ENCODE measurements around the gene KCNJ10.

KCNJ10 gene

GRCh38 chr1:159985473-159985872 lies 84.5 kb downstream of the KCNJ10 start:
- DNase-seq = no peak

DNA sequence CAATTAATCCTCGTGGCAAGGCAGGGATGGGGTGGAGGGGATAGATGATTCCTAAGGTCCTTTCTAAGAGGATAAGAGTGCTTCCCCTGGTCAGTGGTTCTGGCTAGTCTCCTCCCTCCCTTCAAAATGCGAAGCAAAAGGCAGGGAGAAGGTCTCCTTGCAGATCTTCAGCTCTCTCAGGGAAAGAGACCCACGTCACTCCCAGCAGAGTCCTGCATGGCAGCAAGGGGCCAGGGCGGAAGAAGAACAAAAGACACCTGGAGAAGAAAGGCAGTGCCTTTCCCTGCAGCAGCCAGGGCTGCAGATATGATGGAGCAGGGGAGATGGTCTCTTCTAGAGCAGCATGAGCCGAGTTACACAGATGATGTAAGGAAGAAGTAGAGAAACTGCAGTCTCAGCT lies 86.3 kb downstream of the KCNJ10 start:
- DNase-seq = no peak

- no peak for DNase-seq
Observed at GRCh38 chr1:159982280-159982679, 87.7 kb downstream of the KCNJ10 start.

- DNase-seq = no peak
Observed at GRCh38 chr1:159981351-159982055, 88.5 kb downstream of the KCNJ10 start.

- DNase-seq = no peak
Observed at GRCh38 chr1:159980786-159981185, 89.2 kb downstream of the KCNJ10 start.

DNA sequence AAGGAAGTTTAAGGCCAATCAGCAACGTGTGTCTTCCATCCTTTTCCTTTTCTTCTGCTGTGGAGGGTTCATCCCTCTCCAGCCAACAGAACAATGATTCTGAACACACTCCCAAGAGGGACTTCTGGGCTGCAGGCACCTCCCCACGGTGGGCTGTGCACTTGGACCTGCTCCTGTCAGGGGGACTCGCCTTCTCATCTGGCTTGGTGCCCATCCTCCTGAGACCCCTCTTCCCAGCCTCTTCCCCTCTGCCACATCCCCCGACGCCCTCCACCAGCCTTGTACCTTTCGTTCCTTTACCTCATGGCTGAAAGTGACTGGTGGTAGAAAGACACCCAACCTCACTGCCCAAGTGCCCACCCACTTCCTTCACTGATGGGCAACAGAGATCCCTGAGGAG lies 89.9 kb downstream of the KCNJ10 start:
- DNase-seq = no peak

DNA sequence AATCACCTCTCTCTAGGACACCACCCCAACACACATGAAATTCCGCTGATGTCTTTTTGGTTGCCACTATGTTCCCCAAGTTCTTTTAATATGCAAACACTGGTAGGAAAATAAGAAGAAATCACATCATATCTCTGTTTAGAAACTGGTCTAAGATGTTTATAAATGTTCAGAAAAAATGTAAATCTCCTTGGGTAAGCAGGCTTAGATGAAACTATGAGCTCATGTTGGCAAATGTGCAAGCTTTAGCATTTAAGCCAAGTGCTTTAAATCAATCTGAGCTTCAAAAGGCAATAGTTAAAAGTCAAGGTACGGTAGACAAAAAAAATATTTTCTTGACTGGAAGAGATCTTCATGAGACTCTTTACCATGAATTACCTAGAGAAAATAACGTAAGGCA lies 90.7 kb downstream of the KCNJ10 start:
- DNase-seq = no peak

- DNase-seq = no peak
Observed at GRCh38 chr1:159978107-159978398, 91.9 kb downstream of the KCNJ10 start.

DNA sequence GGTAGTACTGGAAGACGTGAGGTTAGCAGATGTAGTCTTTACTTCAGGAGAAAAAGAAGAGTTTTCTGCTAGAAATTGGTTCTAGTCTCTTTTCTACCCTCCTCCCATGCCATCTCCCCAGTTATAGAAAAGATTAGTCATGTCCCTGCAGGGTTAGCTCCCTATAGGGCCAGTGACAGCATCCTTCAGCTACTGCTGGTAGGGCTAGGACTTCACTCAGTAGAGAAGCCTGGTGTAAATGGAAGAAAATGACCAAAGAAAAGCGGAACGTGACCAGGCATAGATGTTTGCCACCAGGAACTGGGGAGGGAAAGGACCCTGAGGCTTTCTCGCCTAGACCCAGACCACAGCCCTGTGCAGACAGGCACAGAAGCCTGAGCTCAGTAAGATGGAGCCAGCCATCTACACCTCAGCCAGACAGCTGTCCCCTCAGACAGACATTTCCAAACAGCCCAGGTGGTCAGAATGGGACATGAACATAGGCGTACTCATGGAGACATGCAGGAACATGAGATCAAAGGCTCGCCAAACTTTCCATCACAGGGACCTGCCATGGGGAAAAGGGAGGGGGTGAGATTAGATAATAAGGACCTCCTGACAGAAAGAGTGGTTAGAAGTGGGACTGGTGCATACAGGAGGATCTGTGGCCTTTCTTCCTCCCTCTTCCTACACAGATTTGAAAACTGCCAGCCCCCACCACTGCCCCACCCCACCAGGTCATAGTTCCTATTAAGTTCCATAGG lies 92.4 kb downstream of the KCNJ10 start:
- DNase-seq = no peak

- DNase-seq = no peak
Observed at GRCh38 chr1:159974350-159974965, 95.5 kb downstream of the KCNJ10 start.

DNA sequence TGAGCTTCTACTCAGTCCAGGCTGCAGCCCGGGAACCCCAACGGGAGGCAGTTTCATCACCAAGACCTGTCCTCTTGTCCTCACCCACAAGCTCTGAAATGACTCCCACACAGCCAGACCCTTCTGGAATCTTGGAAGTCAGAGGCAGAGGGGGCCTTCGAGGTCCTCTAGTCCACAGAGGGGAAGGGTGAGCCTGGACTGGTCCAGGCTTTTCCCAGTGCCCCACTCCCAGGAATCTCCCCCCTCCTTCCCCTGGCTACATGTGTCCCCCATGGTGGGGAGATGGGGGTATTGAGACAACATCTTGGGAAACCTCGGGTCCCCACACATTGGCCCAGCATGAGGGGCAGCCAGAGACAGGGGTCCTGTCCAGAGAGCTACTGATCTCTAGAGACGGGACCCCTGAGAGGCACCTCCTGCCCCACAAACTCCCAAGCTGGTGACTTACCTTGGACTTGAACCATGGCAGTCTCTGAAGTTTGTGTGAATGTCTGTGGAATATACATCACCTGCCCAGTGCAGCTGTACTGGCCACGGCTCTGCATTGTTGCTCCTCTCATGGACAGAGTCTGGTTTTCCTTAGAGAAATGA lies 96.5 kb downstream of the KCNJ10 start:
- no peak for DNase-seq

DNA sequence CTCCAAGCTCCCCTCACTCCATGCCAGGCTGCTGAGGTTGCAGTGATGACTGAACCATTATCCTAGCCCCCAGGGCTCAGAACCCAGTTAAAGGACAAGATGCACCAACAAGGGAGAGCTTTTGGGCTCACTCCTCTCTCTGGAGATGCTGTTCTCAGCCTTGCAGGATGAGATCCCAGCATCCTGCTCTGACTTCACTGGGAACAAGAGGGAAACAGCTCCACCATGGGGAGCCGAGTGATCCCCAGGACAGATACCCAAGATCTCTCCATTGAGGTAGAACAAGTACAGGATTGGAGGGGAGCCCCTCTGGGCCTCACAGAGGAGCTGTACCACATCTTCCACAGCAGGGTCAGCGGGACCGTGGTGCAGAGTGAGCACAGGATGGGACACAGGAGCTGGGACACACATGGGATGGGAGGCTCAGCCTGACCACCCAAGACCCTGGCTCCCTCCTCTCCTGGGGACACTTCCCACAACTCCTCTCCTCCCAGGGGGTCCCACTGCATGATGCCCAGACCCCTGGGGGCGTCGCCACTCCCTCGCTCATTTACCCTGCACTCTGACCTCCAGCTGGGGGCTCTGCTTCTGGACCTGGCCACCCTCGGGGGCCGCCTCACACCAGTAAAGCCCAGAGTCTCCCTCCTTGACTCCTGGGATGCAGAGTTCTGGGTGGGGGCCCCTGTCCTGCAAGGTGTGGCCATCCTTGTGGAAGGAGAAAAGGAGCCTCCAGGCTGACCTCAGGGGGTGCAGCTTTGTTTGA lies 97.3 kb downstream of the KCNJ10 start:
- DNase-seq = no peak

- DNase-seq = no peak
Observed at GRCh38 chr1:159970932-159971342, 99.0 kb downstream of the KCNJ10 start.

DNA sequence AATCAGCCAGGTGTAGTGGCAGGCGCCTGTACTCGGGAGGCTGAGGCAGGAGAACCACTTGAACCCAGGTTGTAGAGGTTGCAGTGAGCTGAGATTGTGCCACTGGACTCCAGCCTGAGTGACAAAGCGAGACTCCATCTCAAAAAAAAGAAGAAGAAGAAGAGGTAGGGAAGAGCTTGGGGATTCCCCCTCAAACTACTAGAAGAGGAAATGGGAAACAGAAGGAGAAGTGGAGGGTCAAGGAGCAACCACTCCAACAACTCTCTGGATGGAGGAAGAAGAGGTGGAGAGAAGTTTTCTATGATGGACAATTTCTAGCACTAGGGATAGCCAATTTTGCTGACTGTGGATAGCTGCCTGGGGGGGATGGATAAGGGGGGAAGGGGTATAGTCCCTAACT lies 101.1 kb downstream of the KCNJ10 start:
- DNase-seq = no peak

- no peak for DNase-seq
Observed at GRCh38 chr1:159965263-159965662, 104.7 kb downstream of the KCNJ10 start.

GRCh38 chr1:159964144-159964543 lies 105.8 kb downstream of the KCNJ10 start:
- no peak for DNase-seq

GRCh38 chr1:159962176-159962575 lies 107.8 kb downstream of the KCNJ10 start:
- DNase-seq = no peak

GRCh38 chr1:159961636-159962035 lies 108.3 kb downstream of the KCNJ10 start:
- DNase-seq = no peak

- no peak for DNase-seq
Observed at GRCh38 chr1:159960721-159961381, 109.1 kb downstream of the KCNJ10 start.

DNA sequence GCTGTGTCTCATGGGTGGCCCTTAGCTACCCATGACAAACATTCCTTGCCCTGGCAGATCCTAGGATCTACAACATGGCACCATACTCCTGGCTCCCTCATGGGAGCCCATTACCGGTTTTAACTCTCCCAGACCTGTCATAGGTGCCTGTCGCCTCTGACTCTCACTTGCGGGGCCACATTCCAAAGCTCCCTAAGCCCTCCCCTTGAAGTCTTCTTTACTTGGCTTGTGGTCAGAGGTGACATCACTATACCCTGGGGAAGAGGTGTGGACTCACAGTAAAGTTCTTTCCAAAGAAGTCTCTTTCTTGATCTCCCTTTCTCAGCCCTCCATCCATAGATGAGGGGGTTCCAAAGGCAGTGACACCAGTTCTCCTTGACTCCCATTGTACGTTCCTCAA lies 110.5 kb downstream of the KCNJ10 start:
- DNase-seq = no peak

DNA sequence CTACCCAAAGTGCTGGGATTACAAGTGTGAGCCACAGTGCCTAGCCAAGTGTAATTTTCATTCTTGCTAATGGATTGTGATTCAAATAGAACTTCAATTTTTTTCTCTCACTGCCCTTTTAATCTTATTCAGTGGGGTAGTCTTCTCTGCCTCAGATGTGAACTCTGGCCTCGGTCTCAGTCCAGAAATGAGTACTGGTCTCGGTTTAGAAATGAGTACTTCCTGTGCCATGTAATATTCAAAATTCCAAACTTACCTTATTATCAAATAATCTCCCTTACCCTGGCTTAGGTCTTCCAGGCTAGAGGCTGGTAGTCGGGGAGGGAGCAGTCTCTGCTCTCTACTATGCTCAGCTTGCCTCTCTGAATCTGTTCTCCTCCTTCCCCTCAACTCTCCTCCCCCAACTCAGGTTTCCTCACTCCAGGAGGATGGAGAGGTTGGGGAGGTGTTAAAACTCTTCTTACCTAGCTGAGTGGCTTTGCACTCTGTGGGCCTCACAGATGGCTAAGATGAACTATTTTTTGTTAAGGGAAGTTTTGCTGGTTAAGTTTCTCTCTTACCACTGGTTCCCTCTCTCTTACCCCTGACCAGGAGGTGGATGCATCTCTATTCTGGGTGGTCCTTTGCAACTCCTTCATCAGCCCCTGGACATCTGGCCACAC lies 111.1 kb downstream of the KCNJ10 start:
- DNase-seq = no peak

DNA sequence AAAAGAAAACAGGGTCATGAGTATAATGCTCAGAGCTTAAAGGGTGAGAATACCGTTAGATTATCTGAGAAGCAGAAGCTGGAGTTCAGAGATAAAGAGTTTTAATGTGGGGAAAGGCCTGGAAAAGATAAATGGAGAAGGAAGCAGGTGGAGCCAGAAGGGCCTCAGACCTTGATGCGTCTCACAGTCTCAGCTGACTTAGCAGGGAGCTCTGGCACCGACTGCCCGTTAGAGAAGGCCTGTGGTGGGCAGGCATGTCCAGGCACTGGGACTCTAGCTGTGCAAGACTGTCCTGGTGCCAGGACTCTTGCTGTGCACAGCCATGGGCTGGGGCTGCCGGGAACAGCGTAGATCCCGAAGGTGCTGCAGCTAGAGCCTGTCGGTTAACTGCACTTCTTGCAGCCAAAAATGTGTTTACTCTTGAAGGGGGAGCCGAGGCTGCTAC lies 112.1 kb downstream of the KCNJ10 start:
- no peak for DNase-seq
